HG03558 (cell line): ENCODE measurements around the gene ZSWIM6.
"Not testable (repeated sequence)": the region's sequence is repeated elsewhere in the genome, so short reads cannot be mapped to it uniquely, and the experiment has no call there.

Experiments used
- ATAC-seq: cut with Tn5 transposase; IDR thresholded peaks from one replicate; pipeline ENCODE4 v1.9.1; 2021; ENCODE audit warnings: moderate number of reproducible peaks; ENCODE audit not compliant: unreplicated experiment; ENCODE audit errors: extremely low read depth

ZSWIM6 gene

DNA sequence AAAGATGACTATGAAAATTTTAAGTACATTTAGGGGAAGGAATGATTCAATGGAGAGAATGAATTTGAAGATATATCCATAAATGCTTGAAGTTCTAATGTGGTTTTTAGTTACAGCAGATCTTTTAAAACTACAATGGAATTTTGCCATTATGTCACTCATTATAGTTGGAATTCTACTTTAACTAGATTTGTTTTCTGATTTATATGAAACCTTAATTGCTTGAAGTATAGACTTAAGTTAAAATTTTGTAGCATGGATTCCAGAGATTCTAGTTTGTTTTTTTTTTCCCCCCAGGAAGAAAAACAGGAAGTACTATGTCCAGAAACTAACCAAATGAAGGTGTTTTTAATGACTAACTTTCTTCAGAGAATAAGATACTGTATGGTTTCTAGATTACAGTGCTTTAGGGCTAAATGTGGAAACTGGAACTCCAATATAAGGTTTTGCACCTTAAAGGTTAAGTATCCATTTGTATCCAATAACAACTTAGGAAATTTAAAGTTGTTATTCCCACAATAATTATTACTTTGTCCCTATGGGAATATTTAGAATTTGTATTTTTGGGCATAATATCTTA lies 70.3 kb downstream of the ZSWIM6 start:
- ATAC-seq, result no peak

DNA sequence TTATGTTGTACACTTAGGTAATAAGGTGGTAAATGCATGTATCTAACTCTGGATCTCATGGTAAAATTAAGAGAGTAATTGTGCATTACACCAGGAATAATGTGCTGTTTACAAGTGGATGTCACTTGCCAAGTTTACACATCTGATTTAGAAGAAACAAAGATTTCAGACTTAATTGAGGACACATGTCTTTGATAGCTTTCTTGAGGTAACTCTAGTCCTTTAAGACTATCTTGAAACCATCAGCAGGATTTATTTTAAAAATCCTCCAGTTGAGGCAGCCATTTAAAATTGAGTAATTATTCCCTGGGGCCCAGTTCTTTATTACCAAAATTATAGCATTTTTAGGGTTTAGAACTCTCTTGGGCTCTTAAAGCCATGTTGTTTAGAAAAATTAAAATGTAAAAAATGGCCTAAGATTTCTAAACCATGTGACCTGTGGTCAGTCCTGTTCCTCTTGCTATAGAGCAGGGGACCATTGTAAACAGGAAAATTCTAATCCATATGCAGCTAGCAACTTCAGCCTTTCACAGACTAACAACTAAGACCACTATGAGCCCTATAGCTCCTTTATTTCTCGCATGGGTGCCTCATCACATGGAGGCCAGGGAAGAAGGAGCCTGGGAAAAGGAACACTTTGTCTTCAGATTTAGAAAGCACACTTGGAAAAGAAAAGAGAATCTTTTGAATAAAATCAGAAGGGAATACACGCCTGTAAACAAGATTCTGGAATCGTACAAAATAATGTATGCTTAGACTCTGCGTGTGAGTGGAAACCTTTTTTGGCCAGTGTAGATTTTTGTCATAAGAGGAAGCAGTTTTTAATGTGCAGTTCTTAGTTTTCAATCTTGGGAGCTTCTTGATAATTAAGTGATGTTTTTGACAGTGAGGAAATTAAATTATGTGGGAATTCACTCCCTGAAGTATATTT lies 71.2 kb downstream of the ZSWIM6 start:
- no peak for ATAC-seq

GRCh38 chr5:61405511-61406295 lies 73.6 kb downstream of the ZSWIM6 start:
- no peak for ATAC-seq

GRCh38 chr5:61406497-61406896 lies 74.4 kb downstream of the ZSWIM6 start:
- ATAC-seq, result not testable (repeated sequence)

DNA sequence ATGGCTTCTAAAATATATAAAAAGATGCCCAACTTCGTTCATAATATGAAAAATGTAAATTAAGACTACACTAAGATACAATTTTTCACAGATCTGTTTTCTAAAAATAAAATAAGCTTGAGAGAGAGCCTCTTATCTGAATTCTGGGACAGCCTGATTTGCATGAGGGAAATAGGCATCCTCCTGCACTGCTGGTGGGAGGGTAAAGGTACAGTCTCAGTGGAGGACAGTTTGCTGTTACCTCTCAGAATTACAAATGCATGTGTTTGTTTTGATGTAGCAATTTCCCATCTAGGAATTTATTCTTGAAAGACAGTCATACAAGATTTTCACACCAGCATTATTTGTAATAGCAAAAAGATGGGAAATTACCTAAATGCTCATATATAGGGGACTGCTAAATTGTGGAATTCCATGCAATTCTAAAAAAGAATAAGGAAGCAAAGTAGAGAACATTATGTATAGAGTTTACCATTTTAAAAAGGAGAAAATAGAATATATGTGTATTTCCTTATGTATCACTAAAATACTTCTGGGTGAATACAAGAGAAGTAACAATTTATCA lies 75.7 kb downstream of the ZSWIM6 start:
- ATAC-seq, result no peak

GRCh38 chr5:61408476-61409168 lies 76.6 kb downstream of the ZSWIM6 start:
- peak; percentile 99 for ATAC-seq

DNA sequence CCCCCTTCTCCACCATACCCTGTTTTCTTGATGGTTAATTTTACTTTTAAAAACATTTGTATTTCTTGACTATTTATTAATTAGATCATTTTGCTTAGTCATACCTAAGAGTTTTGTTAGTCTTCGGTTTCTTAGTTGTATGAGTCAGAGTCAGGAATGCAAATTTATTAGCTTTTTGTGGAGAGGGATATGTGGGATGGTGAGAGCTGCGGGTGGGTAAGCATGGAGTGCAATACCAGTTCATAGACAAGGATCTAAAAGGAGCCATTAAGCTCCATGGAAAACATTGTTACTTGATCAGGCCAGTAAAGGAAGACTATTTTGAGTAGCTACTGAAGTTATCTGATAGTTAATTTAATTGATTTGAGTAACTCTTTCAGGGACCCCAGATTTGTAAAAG lies 77.5 kb downstream of the ZSWIM6 start:
- no peak for ATAC-seq

DNA sequence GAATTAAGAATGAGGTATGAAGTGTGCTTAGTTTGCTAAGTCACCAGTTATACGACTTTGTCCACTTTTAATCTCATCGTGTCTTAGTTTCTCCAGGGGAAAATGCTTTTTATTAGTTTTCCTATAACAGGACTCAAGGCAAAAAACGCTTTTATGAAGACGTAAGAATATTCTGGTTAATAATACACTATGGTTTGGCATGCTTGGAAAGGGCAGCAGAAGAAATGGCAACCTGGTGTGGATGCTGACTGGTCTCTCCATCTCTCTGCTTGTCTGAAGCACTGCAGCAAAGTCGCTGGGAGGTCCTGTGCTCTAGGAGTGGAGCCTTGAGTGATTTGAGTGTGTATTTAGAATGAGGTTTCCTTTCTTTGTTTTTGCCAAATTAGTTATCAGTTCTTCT lies 78.8 kb downstream of the ZSWIM6 start:
- ATAC-seq, result no peak

GRCh38 chr5:61412361-61412760 lies 80.3 kb downstream of the ZSWIM6 start:
- no peak for ATAC-seq

DNA sequence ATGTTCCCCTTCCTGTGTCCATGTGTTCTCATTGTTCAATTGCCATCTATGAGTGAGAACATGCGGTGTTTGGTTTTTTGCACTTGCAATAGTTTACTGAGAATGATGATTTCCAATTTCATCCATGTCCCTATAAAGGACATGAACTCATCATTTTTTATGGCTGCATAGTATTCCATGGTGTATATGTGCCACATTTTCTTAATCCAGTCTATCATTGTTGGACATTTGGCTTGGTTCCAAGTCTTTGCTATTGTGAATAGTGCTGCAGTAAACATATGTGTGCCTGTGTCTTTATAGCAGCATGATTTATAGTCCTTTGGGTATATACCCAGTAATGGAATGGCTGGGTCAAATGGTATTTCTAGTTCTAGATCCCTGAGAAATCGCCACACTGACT lies 81.1 kb downstream of the ZSWIM6 start:
- ATAC-seq, result not testable (repeated sequence)

DNA sequence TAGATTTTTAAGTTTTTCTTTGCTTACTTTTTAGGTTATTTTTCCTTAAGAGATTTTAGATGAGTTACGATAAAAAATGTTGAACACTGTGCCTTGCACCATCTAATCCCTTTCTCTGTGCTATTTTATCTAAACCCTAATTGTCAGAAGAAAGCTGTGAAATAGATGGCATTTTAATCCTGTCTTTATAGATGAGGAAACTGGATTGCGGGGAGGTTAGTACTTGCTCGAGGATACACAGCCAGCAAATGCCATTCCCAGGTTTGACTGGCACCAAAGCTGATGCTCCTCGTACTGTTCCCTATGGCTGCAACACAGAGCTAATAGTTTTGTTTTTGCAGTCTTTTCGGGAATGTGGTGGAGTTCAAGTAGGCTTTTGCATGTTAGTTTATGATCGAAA lies 82.7 kb downstream of the ZSWIM6 start:
- ATAC-seq, result no peak

DNA sequence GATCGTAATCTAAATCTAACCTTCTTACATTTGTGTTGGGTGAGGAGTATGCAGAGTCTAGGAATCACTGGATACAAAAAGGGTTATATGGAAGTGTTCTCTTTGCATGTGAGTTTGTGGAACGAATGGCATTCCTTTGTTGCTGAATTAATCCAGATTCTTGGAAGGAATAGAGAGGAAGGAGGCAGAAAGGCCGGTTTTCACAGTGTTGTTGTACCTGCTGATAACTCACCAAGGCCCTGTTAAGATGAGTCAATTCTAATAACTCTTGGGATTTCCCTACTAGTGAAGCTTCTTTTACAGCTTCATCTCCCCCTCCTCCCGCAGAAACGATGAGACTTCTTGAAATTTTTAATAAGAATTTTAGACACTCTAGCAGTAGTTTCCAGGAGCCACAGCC lies 84.0 kb downstream of the ZSWIM6 start:
- ATAC-seq, result no peak

- ATAC-seq, result no peak
Observed at GRCh38 chr5:61416420-61416819, 84.4 kb downstream of the ZSWIM6 start.

DNA sequence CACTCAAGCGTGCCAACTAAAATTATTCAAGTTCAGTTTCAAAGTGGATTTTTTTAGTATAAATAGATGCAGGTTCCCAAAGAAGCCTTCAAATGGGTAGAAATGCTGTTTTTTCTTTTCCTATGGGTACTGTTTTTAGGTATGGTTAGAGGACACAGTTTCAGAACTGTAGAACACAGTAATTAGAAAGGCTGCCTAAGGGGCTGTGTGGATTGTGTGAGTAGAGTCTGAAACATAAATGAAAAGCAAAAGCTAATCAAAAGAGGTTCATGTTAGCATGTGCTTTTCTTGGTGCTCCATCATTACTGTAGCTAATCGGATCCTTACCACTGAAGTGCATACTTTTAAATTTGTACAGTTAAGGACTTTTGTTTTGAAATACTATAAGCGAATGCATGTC lies 85.3 kb downstream of the ZSWIM6 start:
- ATAC-seq, result no peak

DNA sequence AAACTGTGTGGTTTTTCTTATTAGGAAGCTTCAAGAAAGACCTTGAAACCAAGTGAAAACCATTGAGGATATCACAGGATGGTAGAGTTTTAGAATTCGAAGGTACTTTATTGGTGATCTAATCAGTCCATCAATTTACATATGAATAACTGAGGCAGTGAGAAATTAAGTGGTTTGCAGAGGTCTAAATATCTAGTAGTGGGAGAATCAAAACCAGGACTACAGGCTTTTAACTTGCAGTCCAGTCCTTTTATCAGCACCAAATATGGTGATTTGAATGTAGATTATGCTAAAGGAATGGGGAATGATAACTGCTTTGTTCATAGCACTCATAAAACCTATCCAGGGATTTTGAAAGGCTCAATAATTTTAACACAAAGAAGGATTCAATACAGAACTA lies 85.8 kb downstream of the ZSWIM6 start:
- no peak for ATAC-seq

DNA sequence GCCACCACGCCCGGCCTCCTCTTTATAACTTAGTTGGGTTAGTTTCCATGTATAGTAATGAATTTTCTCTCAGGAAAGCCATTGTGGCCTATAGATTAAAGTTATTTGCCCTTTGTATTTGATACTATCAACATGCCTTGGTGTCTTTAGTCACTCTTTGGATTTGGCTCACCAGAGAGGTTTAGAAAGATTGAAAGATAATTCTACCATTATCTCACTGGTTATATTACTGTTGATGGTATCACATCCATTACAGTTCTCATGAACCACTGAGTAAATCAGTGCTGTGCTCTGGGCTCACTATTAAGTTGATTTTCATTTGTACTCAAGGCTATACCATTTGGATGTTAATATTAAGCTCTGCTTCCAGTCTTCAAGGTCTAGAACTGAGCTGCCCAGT lies 87.0 kb downstream of the ZSWIM6 start:
- ATAC-seq, result no peak

DNA sequence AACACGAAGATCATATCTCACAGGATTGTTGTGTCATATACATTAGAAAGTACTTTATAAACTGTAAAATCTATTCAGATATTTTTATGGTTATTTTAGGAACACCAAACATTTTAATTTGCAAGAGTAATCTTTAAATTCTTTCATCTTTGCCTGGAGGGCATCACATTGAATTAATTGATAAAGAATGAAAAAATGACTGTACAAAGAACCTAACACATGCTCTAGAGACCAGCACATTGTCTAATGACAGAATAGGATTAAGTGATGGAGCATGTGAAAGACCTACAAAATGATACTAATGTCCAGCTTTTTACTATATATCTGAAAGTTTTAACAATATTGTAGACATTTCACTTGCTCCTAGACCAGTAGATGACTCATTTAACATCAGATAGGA lies 88.0 kb downstream of the ZSWIM6 start:
- ATAC-seq, result no peak

DNA sequence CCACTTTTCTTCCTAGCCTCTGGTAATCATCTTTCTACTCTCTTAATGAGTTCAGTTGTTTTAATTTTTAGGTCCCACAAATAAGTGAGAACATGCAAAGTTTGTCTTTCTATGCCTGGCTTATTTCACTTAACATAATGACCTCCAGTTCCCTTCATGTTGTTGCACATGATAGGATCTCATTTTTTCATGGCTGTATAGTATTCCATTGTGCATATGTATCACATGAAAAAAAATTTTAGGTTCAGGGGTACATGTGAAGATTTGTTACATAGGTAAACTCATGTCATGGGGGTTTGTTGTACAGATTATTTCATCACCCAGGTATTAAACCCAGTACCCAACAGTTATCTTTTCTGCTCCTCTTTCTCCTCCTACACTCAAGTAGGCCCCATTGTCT lies 89.2 kb downstream of the ZSWIM6 start:
- ATAC-seq, result not testable (repeated sequence)

- ATAC-seq, result no peak
Observed at GRCh38 chr5:61423487-61424145, 91.6 kb downstream of the ZSWIM6 start.

DNA sequence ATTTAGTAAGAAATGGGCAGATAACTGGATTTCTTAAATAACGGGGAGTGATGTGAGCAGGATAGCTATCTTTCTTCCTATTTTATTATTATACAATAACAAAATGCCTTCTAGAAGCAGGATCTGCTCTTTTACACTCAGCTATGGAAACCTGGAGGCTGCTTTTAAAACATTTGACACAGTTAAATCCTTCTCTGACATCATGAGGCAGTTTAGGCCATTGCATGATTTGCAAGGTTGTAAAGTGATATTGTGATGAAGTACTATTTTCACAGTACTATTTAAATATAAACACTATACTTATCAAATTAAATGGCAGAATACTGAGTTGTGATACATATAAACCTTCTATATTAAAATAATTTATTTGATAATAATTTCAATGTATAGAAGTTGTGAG lies 93.9 kb downstream of the ZSWIM6 start:
- ATAC-seq, result no peak
